ENCODE data around the gene RGS14. TPM values are rescaled to one million over a fixed set of nuclear protein-coding genes. Genes with fewer than 3 reads are reported as not detected.

The RGS14 gene
- total and polyA plus RNA-seq, 2 experiments from 2014 or later, result 23.5 to 37.9 TPM

DNA sequence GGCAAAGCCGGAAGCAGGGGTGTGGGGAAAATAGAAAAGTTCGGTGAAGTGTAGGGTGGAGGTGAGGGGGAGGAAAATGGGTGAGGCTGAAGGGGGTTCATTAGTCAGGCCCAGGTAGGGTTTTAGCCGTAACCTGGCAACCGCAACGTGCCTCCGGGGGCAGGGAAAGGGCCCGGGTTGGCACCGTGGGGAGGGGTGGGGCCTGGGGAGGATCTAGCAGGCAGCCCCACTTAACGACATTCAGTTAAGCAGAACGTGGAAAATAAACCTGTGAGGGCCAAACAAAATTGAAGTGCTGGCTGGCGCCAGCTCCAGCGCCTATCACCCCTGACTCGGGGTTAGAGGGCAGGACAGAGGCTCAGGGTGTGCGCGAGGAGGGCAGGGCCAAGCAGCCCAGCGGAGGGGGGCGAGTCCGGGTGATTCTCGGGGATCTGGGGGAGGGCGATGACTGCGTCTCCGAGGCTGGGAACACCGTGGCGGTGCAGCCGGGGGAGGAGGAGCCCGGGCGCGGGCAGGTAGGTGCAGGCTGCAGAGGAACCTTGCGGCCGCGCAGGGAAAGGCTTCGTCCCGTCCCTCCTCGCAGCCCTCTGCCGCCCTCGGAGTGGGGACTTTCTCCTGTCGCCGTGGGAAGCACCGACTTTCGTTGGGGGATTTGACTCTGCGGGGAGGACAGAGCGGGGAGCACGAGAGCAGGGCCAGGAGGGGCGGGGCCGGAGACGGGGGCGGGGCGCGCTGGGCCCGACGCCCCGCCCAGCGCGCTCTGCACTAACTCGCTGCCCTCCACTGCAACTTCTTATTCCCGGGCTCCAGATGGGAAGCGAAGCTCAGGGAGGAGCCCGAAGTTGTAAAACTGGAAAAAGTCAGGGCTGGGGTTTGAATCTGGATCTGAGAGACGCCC is 5.1 kb downstream of the RGS14 start:
- Histone ChIP-seq H3K4me3 (peak overlapping the region; percentile 71), H3F3A (replicated peaks; ENCODE audit: low read depth) (peaks cover 17% of the 10 kb centered on the region; the same call in 1 of the 2 replicates), H4K20me1 (replicated peaks; ENCODE audit: insufficient read depth) (no peaks in the 10 kb centered on the region), H3K4me1 (ENCODE audit: insufficient read depth) (peaks cover 37% of the 10 kb centered on the region), H3K9me2 (ENCODE audit: insufficient read depth) (no peaks in the 10 kb centered on the region), H3K27ac (ENCODE audit: low read depth) (no peak overlapping the region), H3K36me3 (ENCODE audit: insufficient read depth) (no peaks in the 10 kb centered on the region), H2AFZ (peak overlapping the region; percentile 95), H3K79me2 (replicated peaks; ENCODE audit: insufficient read depth) (no peaks in the 10 kb centered on the region), H3K27me3 (ENCODE audit: insufficient read depth) (peaks cover 11% of the 10 kb centered on the region), H3K4me2 (peak overlapping the region; percentile 88)
- Mint-ChIP-seq H3K27me3 (ENCODE audit: insufficient read depth, low read depth, poor library complexity) (peaks cover 22% of the 10 kb centered on the region), H3K36me3 (ENCODE audit: low read depth) (no peaks in the 10 kb centered on the region), H3K4me3 (peak overlapping the region; percentile 76), H3K4me1 (peaks cover 33% of the 10 kb centered on the region), H3K27ac (peak overlapping the region; percentile 40; the same call in 1 of the 2 replicates), H3K9me3 (no peaks in the 10 kb centered on the region)
- TF ChIP-seq ZNF331 (CRISPR knock-in tag; IDR thresholded peaks at IDR 0.05; ENCODE audit: low read depth), result no peak
- TF ChIP-seq JUNB (IDR thresholded peaks at IDR 0.05; ENCODE audit: unreplicated experiment), result no peak
- no peak for TF ChIP-seq STAT1 (IDR thresholded peaks at IDR 0.05; ENCODE audit: unreplicated experiment)
- no peak for TF ChIP-seq EZH2phosphoT487 (IDR thresholded peaks at IDR 0.05; ENCODE audit: unreplicated experiment)
- TF ChIP-seq, protein P1, sequence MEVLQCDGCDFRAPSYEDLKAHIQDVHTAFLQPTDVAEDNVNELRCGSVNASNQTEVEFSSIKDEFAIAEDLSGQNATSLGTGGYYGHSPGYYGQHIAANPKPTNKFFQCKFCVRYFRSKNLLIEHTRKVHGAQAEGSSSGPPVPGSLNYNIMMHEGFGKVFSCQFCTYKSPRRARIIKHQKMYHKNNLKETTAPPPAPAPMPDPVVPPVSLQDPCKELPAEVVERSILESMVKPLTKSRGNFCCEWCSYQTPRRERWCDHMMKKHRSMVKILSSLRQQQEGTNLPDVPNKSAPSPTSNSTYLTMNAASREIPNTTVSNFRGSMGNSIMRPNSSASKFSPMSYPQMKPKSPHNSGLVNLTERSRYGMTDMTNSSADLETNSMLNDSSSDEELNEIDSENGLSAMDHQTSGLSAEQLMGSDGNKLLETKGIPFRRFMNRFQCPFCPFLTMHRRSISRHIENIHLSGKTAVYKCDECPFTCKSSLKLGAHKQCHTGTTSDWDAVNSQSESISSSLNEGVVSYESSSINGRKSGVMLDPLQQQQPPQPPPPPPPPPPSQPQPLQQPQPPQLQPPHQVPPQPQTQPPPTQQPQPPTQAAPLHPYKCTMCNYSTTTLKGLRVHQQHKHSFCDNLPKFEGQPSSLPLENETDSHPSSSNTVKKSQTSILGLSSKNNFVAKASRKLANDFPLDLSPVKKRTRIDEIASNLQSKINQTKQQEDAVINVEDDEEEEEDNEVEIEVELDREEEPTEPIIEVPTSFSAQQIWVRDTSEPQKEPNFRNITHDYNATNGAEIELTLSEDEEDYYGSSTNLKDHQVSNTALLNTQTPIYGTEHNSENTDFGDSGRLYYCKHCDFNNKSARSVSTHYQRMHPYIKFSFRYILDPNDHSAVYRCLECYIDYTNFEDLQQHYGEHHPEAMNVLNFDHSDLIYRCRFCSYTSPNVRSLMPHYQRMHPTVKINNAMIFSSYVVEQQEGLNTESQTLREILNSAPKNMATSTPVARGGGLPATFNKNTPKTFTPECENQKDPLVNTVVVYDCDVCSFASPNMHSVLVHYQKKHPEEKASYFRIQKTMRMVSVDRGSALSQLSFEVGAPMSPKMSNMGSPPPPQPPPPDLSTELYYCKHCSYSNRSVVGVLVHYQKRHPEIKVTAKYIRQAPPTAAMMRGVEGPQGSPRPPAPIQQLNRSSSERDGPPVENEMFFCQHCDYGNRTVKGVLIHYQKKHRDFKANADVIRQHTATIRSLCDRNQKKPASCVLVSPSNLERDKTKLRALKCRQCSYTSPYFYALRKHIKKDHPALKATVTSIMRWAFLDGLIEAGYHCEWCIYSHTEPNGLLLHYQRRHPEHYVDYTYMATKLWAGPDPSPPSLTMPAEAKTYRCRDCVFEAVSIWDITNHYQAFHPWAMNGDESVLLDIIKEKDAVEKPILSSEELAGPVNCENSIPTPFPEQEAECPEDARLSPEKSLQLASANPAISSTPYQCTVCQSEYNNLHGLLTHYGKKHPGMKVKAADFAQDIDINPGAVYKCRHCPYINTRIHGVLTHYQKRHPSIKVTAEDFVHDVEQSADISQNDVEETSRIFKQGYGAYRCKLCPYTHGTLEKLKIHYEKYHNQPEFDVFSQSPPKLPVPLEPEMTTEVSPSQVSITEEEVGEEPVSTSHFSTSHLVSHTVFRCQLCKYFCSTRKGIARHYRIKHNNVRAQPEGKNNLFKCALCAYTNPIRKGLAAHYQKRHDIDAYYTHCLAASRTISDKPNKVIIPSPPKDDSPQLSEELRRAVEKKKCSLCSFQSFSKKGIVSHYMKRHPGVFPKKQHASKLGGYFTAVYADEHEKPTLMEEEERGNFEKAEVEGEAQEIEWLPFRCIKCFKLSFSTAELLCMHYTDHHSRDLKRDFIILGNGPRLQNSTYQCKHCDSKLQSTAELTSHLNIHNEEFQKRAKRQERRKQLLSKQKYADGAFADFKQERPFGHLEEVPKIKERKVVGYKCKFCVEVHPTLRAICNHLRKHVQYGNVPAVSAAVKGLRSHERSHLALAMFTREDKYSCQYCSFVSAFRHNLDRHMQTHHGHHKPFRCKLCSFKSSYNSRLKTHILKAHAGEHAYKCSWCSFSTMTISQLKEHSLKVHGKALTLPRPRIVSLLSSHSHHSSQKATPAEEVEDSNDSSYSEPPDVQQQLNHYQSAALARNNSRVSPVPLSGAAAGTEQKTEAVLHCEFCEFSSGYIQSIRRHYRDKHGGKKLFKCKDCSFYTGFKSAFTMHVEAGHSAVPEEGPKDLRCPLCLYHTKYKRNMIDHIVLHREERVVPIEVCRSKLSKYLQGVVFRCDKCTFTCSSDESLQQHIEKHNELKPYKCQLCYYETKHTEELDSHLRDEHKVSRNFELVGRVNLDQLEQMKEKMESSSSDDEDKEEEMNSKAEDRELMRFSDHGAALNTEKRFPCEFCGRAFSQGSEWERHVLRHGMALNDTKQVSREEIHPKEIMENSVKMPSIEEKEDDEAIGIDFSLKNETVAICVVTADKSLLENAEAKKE (CRISPR knock-in tag; IDR thresholded peaks at IDR 0.05), result no peak
- peak; percentile 85 for TF ChIP-seq POLR2AphosphoS5 (IDR thresholded peaks at IDR 0.05; ENCODE audit: low read depth)
- 0 out of 2 replicates have a peak, but pooled peaks have one; percentile 7 for TF ChIP-seq CREB1 (CRISPR knock-in tag; IDR thresholded peaks at IDR 0.05; ENCODE audit: low read depth)
- peak; percentile 45 for ATAC-seq
- peak; percentile 87 for DNase-seq (ENCODE audit: low spot score)

Data from GM23338 (cell line).